ENCODE results near the gene SLC9A8.

DNA sequence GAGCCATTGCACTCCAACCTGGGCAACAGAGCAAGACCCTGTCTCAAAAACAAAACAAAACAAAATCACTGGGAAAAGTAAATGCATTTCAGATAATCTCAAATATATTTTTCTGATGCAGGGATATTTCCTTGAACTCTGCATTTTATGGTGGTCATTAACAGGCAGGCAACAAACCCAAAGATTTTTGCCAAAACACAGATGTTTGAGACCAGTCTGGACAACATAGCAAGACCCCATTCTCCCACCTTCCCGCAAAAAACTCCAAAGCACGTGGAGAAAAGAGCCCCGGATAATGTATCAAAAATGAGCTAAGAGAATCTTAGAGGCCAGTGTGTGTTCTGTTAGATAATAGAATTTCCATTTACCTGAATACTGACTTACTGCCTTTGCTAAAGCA, 44.3 kb downstream of the SLC9A8 start:
- TF ChIP-seq, protein P1, sequence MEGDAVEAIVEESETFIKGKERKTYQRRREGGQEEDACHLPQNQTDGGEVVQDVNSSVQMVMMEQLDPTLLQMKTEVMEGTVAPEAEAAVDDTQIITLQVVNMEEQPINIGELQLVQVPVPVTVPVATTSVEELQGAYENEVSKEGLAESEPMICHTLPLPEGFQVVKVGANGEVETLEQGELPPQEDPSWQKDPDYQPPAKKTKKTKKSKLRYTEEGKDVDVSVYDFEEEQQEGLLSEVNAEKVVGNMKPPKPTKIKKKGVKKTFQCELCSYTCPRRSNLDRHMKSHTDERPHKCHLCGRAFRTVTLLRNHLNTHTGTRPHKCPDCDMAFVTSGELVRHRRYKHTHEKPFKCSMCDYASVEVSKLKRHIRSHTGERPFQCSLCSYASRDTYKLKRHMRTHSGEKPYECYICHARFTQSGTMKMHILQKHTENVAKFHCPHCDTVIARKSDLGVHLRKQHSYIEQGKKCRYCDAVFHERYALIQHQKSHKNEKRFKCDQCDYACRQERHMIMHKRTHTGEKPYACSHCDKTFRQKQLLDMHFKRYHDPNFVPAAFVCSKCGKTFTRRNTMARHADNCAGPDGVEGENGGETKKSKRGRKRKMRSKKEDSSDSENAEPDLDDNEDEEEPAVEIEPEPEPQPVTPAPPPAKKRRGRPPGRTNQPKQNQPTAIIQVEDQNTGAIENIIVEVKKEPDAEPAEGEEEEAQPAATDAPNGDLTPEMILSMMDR (IDR thresholded peaks at IDR 0.05): no peak
- TF ChIP-seq EZH2 (IDR thresholded peaks at IDR 0.05; ENCODE audit: borderline replicate concordance, insufficient read depth, low read depth, low read length, poor library complexity, severe bottlenecking): no peak

Data from B cell (primary cell).